Measurements from ENCODE around the gene GPRIN3. TPM values are rescaled to one million over a fixed set of nuclear protein-coding genes. Genes with fewer than 3 reads are reported as not detected.

Gene GPRIN3
- total RNA-seq, 1 donor from 2014 or later, result 7.4 TPM

DNA sequence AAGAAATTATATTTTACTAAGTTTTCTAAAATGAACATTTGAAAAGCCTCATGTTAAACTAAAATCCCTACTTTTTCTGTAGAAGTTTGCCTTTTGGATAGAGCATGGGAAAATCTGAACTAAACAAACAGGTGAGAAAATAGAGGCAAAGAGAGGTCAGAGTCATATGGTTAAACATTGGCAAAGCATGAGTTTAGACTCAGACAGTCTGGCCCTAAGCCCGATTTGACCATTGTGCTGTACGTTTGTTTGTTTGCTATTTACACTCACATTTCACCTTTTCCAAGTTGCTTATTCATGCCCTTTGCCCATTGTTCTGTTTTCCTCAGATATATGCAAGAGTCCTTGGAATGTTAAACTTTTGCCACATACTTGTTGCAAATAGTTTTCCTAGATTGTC is 110.9 kb downstream of the GPRIN3 start:
- intact Hi-C loops (cut with micrococcal nuclease), result no loop called here
- no peak for DNase-seq
- no peak for ATAC-seq

DNA sequence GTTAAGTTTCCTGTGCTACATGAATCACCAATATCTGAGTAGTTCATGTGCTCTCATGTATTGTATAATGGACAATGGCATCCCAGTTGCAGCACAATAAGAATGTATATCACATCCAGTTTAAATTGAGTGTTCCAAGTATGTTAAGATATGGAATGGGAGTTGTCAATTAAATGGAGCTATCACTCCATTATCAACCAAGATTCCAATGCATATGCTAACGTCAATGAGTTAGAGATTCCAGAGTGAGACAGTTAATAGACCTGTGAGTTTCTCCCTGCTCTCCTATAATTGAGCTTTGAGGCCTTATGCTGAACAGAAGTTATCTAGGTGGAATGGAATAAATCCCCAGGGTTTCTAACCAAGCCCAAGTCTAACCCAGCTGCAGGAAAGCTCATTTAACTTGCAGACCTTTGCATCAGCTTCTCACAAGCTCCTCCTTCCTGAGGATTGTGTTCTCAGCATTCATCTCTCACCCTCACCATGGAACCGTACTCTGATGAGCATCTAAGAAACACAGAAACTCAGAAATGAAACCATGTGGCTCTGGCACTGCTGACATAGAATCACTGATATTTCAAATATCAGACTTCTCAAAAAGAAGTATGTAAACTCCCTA is 111.4 kb downstream of the GPRIN3 start:
- no peak for ATAC-seq
- no peak for DNase-seq

DNA sequence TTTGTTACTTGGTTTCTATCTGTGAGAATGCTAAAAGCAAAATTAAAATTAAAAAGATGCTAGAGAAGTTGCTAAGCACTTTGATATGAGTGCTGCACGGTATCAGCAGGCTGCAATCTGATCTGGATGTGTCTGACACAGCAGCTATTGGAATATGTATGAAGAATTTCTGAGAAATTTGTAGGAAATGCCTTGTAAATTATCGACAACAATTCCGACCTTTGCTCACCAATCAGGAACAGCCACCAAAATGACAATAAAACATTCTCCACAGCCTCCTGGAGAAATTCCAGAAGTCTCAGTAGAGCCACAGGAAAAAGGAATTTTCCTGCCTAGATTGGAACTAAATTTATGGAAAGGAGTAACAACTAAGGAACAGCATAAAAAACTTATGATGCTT is 113.8 kb downstream of the GPRIN3 start:
- intact Hi-C loops (cut with micrococcal nuclease), result no loop called here
- DNase-seq, result no peak
- ATAC-seq, result no peak

More for the DNA sequence above, 111.4 kb downstream of the GPRIN3 start:
- intact Hi-C loops (cut with micrococcal nuclease), result no loop called here

Other genes starting within 250 kb of the GPRIN3 start
- gene TIGD2, start 196.3 kb downstream of the GPRIN3 start, total RNA-seq, result 2.4 TPM